Pancreas (tissue), 10 donors: Measurements from ENCODE around the gene NRIP3. TPM values are rescaled to one million over a fixed set of nuclear protein-coding genes. Genes with fewer than 3 reads are reported as not detected.

ENCODE experiments used
- ATAC-seq, 4 donors: fragments of 200-7000 bp; cut with Tn5 transposase; one replicate each; pipeline versions ENCODE4 v1.8.0 to v1.9.1; 2020; ENCODE audit warnings: mild to moderate bottlenecking in 4 of 4, moderate library complexity in 4 of 4
- DNase-seq, 6 donors: peaks; one replicate each; pipeline ENCODE4 v3.0.0-alpha.2; 2020
- FAIRE-seq: peaks from 2 replicates; lab custom pipeline; 2012; peaks lifted over from hg19 to GRCh38; lab: Jason Lieb, UNC
- H3K27ac ChIP-seq, 4 donors: fragments of 200-600 bp; sonication (generic); 1 replicate in 3 of 4; 2 replicates in 1 of 4; pipeline versions ENCODE4 v1.5.0 to v1.8.0; 2020
- H3K27me3 ChIP-seq, 4 donors: fragments of 200-600 bp; one replicate each; pipeline ENCODE4 v1.8.0; 2021
- H3K36me3 ChIP-seq, 3 donors: fragments of 200-600 bp; sonication (generic) in 1 of 3; one replicate each; pipeline versions ENCODE4 v1.5.0 to v1.8.0; 2020 to 2021
- H3K4me1 ChIP-seq, 3 donors: fragments of 200-600 bp; one replicate each; pipeline ENCODE4 v1.8.0; 2021
- H3K4me3 ChIP-seq, 4 donors: fragments of 200-600 bp; sonication (generic) in 2 of 4; one replicate each; pipeline versions ENCODE4 v1.5.0 to v1.8.0; 2020 to 2021
- H3K9me3 ChIP-seq, 4 donors: fragments of 200-600 bp; one replicate each; pipeline ENCODE4 v1.8.0; 2021
- CTCF ChIP-seq, 4 donors: fragments of 200-600 bp; sonication (generic) in 3 of 4; IDR thresholded peaks; one replicate each; pipeline versions ENCODE4 v1.5.0 to v1.8.0; 2021; ENCODE audit warnings: antibody characterized with exemption in 4 of 4
- WGBS, 2 donors: extraction: QIAGEN DNeasy Blood & Tissue Kit; methylation state at CpG; one replicate each; pipeline ENCODE4 v1.1.7; 2013; 5-methylcytosine and 5-hydroxymethylcytosine counted together
- intact Hi-C, 3 donors: fragments of 100-400 bp; cut with DNase I; formaldehyde crosslinking; loops; one replicate each; pipeline versions ENCODE4 v1.11.1 to v1.14.2; 2022
- polyA plus RNA-seq, 2 donors: library from polyadenylated mRNA; stranded (reverse); fragments of 200-250 nt; gene quantifications; one replicate each; pipeline ENCODE4 v1.2.3, GENCODE V29; 2013
- total RNA-seq, 6 donors: library from RNA; stranded (reverse); fragmentation: NEBNext Ultra II Directional in 4 of 6; extraction: Animal tissue kit (Norgen Biotek cat#: 25700) in 4 of 6; gene quantifications; one replicate each; pipeline versions ENCODE4 v1.2.1 to v1.2.4, GENCODE V29; 2021 to 2023
- donor health status: healthy with polysubstance abuse.
- donor health status: DM: no; HTN: no; CAD: no; lungs with moderate emphysema.
- donor health status: DM: no; HTN: no; CAD: no.
- donor health status: control.
- donor health status: control.
- donor health status: Bipolar disorder and iron deficiency.
- donor health status: DM: yes; HTN: yes; CAD: no.
- donor health status: DM: no; HTN: no; CAD: no.
- donor health status: DM: no; HTN: no; CAD: no.
- donor health status: DM: yes; HTN: yes; CAD: no.

Gene NRIP3
- total and polyA plus RNA-seq, 8 donors, result 0.04 to 0.44 (median 0.27) TPM

- no peak for DNase-seq
- H3K4me1 ChIP-seq, result no peaks in the 10 kb centered on the region
- WGBS, 2 donors, result 79 to 88% methylated on average over 6 of the region's 6 CpGs
- no peaks in the 10 kb centered on the region for H3K27me3 ChIP-seq
- FAIRE-seq, result no peak
- H3K27ac ChIP-seq, result no peak overlapping the region
- no peaks in the 10 kb centered on the region for H3K9me3 ChIP-seq
- H3K36me3 ChIP-seq, result no peaks in the 10 kb centered on the region
- intact Hi-C loops, result loop anchor here in 2 of 3 donors (5.0 kb wide), 2 partner anchors 112 to 117 kb away; no protein-coding TSS in a partner anchor
- TF ChIP-seq CTCF (IDR thresholded peaks at IDR 0.05), result no peak
- no peak for ATAC-seq
- no peak overlapping the region for H3K4me3 ChIP-seq
These were observed 16.1 kb upstream of the NRIP3 start for GRCh38 chr11:9019861-9020260.

- H3K27ac ChIP-seq, result no peak overlapping the region
- 82 to 84% methylated on average over 5 of the region's 5 CpGs for WGBS, 2 donors
- no peaks in the 10 kb centered on the region for H3K9me3 ChIP-seq
- intact Hi-C loops, result loop anchor here in 2 of 3 donors (5.0 kb wide), 2 partner anchors 115 to 120 kb away; no protein-coding TSS in a partner anchor
- no peaks in the 10 kb centered on the region for H3K36me3 ChIP-seq
- FAIRE-seq, result no peak
- no peak overlapping the region for H3K4me3 ChIP-seq
- DNase-seq, result peak in 3 of 6 donors; percentile 17 to 40 (median 18)
- no peaks in the 10 kb centered on the region for H3K4me1 ChIP-seq
- no peak for TF ChIP-seq CTCF (IDR thresholded peaks at IDR 0.05)
- no peaks in the 10 kb centered on the region for H3K27me3 ChIP-seq
- peak in 3 of 4 donors; percentile 42 to 71 (median 64) for ATAC-seq
These were observed 14.0 kb upstream of the NRIP3 start for GRCh38 chr11:9017773-9018172.

GRCh38 chr11:9016916-9017642 is 13.3 kb upstream of the NRIP3 start:
- H3K4me1 ChIP-seq, result no peaks in the 10 kb centered on the region
- TF ChIP-seq CTCF (IDR thresholded peaks at IDR 0.05), result no peak
- no peaks in the 10 kb centered on the region for H3K9me3 ChIP-seq
- FAIRE-seq, result no peak
- H3K27me3 ChIP-seq, result no peaks in the 10 kb centered on the region
- no peak overlapping the region for H3K27ac ChIP-seq
- ATAC-seq, result no peak
- H3K36me3 ChIP-seq, result no peaks in the 10 kb centered on the region
- intact Hi-C loops, result loop anchor here in 2 of 3 donors (5.0 kb wide), 2 partner anchors 115 to 120 kb away; no protein-coding TSS in a partner anchor
- no peak for DNase-seq
- 82 to 83% methylated on average over 6 of the region's 6 CpGs for WGBS, 2 donors
- H3K4me3 ChIP-seq, result no peak overlapping the region

GRCh38 chr11:9015677-9016076 is 11.9 kb upstream of the NRIP3 start:
- H3K4me1 ChIP-seq, result no peaks in the 10 kb centered on the region
- no peak overlapping the region for H3K4me3 ChIP-seq
- ATAC-seq, result peak; percentile 89 to 98 (median 96)
- FAIRE-seq, result no peak
- H3K27ac ChIP-seq, result no peak overlapping the region
- peak in 5 of 6 donors; percentile 60 to 82 (median 70) for DNase-seq
- WGBS, 2 donors, result 7% methylated on average over 4 of the region's 4 CpGs
- intact Hi-C loops, result loop anchor here in 2 of 3 donors (5.0 kb wide), 2 partner anchors 117 to 122 kb away; no protein-coding TSS in a partner anchor
- H3K9me3 ChIP-seq, result no peaks in the 10 kb centered on the region
- no peaks in the 10 kb centered on the region for H3K27me3 ChIP-seq
- TF ChIP-seq CTCF (IDR thresholded peaks at IDR 0.05), result peak; percentile 59 to 81 (median 74)
- H3K36me3 ChIP-seq, result no peaks in the 10 kb centered on the region

GRCh38 chr11:9014826-9015225 is 11.0 kb upstream of the NRIP3 start:
- Histone ChIP-seq H3K4me1 (no peaks in the 10 kb centered on the region), H3K27me3 (no peaks in the 10 kb centered on the region), H3K36me3 (no peaks in the 10 kb centered on the region), H3K9me3 (no peaks in the 10 kb centered on the region), H3K27ac (no peak overlapping the region), H3K4me3 (no peak overlapping the region)
- intact Hi-C loops, result loop anchor here in 2 of 3 donors (5.0 kb wide), 2 partner anchors 117 to 122 kb away; no protein-coding TSS in a partner anchor
- DNase-seq (no peak), ATAC-seq (no peak), FAIRE-seq (no peak)
- WGBS, 2 donors, result 91% methylated on average over 3 of the region's 3 CpGs
- no peak for TF ChIP-seq CTCF (IDR thresholded peaks at IDR 0.05)
